HG03342 (cell line): ENCODE data around the gene EPAS1.

Experiments used
- ATAC-seq: cut with Tn5 transposase; IDR thresholded peaks from one replicate; pipeline ENCODE4 v1.9.1; 2021; ENCODE audit warnings: mild to moderate bottlenecking, moderate library complexity; ENCODE audit not compliant: unreplicated experiment

The EPAS1 gene

GRCh38 chr2:46296840-46297545 lies at the start of gene EPAS1:
TSS of gene EPAS1 (plus strand) at chr2:46297407. CDS start at chr2:46297912, 505 bp downstream.
- ATAC-seq: peak; percentile 83

DNA sequence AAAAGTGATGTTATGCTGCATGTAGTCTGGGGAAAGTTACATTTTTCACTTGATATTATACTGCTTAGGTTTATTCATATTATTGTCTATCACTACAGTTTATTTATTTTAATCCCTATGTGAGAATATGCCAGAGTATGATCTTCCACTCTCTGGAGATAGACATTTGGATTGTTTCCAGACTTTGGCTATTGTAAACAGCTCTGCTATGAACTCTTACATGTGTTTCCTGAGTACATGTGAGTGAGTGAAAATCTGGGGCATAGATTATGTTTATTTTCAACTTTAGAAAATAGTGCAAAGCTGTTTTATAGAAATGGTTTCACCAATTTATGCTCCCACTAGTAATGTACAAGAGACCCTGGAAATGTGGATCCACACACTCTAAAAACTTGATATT lies 49.0 kb upstream of the EPAS1 start:
- ATAC-seq: no peak

- no peak for ATAC-seq
These were observed 47.6 kb upstream of the EPAS1 start for GRCh38 chr2:46249654-46250053.

DNA sequence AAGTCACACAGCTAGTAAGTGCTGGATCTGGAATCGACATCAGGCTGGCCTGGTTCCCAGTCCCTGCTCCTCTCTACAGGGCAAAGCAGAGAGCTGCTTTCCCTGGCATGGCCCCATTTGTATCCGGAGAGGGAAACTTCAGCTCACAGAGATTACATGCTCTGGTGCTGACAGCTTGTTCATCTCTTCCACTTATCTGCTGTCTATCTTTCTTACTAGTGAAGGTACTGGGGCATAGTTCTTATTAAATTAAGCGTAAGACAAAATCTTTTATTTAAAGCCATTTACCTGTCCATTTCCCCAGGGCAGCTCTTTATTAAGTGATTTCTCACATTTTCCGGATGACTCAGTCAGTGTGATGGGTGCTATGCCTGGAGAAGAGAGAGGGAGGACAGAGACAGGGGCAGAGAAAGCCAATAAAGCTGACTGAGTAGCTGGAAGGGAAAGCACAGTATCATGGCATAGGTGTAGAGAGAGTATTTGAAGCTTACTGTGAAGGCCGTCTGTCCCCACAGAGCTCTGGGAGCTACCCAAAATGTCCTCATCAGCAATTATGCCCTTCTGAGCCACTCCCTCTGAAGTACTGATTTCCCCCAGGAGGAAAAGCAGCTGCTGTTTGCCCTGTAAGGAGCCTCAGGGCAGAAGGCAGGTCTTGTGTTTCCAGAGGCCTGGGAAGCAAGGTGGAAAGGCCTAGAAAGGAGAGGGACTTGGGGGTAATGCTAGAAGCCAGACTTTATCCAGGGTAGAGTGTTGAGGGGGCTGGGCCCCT lies 44.1 kb upstream of the EPAS1 start:
- no peak for ATAC-seq

- ATAC-seq: no peak
These were observed 42.7 kb upstream of the EPAS1 start for GRCh38 chr2:46254474-46254873.

GRCh38 chr2:46256563-46257142 lies 40.6 kb upstream of the EPAS1 start:
- ATAC-seq: no peak

DNA sequence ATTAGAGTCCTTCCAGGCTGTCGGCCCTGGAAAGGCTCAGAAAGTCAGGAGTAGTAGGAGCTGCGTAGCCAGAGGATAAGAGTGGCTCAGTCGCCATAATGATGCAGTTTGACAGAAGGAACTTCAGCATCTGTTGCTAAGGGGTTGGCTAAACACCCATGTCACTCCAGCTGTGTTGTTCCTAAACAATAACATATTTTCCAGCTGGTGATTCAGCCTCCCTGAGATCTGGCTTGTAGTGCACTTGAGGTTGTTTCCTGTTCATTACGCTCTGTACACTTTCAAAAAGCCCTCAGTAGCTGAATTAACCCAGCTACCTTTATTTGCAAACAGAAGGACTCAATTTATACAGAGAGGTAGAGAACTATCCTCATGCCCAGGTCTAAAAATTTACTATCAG lies 39.7 kb upstream of the EPAS1 start:
- ATAC-seq: no peak

DNA sequence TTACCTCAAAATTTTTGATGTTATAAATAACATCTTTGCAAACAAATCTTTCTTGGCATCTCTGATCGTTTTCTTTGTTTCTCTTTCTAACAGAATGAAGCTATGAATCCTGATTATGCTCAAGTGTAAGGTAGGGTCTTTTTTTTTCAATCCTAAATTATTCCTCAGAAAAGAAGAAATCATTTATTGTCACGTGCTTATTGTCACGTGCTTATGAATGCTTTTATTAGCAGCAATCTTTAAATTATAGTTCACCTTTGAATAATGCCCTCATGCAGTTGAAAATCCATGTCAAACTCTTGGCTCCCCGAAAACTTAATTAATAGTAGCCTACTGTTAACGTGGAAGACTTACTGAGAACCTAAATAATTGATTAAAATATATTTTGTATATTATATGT lies 39.2 kb upstream of the EPAS1 start:
- ATAC-seq: no peak

GRCh38 chr2:46258937-46259776 lies 38.0 kb upstream of the EPAS1 start:
- ATAC-seq: no peak

DNA sequence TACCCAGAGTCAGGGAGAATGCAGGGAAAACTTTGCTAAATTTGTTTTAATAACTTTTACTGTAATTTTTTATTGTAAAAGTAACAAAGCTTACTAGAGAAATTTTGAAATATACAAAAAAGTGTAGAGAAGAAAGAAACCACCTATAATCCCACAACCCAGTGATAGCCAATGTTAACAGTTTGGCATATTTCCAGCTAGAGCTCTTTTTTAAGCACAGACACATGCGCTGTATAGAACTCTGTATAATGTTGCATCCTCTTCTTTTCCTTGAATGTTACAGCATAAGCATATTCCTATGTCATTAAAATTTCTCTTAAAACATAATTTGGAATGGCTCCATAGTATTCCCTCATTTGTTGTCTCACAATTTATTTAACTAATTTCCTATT lies 37.4 kb upstream of the EPAS1 start:
- ATAC-seq: no peak

DNA sequence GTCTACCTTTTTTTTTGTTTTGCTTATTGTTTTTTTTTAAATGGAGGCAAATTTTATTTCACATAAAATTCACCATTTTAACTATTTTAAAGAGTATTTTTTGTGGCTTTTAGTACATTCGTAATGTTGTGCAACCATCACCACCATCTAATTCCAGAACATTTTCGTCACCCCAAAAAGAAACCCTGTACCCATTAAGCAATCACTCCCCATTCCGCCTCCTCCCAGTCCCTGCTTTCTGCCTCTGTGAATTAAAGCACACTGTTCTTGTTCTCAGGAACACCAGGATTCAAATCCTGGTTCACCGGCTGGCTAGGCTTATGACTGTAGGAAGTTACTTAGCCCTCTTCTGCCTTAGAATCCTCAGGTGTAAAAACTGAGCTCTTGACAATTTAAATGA lies 36.9 kb upstream of the EPAS1 start:
- ATAC-seq: no peak

GRCh38 chr2:46262248-46262938 lies 34.8 kb upstream of the EPAS1 start:
- ATAC-seq: no peak

DNA sequence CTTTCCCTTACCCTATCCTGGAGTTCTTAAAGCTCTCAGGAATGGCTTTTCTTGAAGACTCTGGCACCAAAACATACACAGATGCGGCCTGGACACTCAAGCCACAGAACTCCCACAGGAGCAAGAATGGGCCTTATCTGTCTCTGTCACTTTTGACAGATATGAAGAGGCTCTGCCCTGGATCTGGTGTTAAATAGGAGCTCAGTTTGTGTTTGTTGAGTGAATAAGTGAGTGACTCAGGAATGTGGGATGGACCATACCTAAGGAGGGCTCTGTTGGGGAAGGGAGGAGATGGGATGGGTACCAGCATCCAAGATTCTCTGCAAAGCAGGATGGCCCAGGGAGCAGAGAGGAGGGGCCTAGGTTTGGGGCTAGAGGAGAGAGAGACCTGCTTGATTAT lies 33.9 kb upstream of the EPAS1 start:
- no peak for ATAC-seq

DNA sequence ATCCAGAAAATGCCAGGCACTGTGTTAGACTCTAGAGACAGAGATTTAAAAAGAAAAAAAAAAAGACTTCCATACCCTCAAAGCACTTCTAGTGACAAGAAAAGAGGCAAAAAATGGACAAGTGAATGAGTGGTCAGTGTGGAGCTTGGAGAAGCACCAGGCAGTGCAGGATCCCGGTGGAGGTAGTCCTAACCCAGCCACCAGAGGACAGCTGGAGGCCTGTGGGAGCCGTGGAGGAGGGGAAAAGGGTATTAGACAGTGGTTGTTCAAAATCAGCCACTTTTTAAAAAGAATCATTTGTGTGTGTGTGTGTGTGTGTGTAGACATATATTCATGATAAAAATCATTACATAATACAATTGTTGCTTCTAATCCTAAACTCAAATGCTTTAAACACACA lies 32.8 kb upstream of the EPAS1 start:
- no peak for ATAC-seq

- ATAC-seq: no peak
These were observed 31.1 kb upstream of the EPAS1 start for GRCh38 chr2:46266134-46266533.

- ATAC-seq: no peak
These were observed 29.6 kb upstream of the EPAS1 start for GRCh38 chr2:46267616-46268015.

DNA sequence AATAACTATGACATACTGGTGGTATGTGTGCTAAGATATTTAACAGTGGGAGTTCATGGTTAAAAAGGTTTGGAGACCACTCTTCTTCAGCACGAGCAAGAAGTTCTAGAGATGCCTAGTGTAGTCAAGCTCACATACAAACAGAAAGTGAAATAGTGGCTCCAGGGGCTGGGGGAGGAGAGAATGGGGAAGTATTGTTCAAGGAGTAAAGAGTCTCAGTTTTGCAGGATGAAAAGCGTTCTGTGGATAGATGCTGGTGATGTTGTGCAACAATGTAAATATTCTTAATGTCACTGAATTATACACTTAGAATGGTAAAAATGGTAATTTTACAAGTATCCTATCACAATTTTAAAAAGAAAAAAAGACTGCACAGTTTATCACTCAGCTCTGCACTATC lies 29.0 kb upstream of the EPAS1 start:
- no peak for ATAC-seq

- no peak for ATAC-seq
These were observed 28.2 kb upstream of the EPAS1 start for GRCh38 chr2:46269001-46269400.

DNA sequence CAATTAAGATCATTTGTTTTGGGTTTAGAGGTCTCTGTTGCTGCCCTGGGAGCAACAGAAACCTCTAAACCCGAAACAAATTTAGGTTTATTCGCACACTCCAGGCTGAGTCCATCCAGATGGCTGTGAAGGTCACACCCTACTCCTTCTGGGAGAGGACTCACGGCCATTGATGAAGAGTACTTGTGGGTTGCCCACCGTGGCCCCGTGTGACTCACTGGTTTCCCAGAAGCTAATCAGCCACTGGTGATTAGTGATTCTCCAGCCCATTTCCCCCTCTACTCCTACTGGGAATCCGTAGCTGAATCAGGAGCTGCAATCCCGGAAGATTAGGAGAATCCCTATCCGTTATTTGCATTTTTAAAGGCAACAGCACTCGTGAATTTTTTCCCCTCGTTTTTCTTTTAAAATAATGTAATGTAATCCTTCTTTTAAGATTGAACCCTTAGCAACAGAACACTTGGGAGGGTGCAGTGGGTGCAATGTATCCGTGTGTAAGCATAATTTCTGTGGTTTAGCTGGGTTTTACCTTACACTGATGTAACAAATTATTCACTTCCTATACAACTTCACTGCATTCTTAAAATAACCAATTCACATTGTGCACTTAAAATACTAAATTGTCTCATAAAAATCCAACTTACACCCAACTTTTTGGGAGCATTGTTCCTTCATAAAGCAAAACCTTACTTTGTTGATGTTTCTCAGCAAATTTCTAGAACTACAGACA lies 27.5 kb upstream of the EPAS1 start:
- ATAC-seq: no peak

DNA sequence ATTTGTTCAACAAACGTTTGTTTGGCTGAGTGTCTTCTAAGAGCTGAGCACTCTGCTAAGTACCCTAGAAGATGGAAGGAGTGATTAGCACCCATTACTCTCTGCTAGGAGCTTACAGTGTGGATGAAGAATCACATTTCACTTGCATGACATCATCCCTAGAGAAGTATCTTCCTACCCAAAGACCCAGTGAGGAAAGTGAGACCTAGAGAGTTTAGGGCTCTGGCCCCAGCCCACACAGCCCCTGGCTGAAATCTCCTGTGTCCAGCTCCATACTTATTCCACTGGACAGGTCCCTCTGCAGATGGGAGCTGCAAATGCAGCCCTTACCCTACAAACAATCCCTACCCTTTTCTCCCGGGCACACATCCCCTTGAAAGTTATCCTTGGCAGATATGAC lies 26.8 kb upstream of the EPAS1 start:
- ATAC-seq: no peak
